Measurements from ENCODE around the gene NFASC.

The NFASC gene

DNA sequence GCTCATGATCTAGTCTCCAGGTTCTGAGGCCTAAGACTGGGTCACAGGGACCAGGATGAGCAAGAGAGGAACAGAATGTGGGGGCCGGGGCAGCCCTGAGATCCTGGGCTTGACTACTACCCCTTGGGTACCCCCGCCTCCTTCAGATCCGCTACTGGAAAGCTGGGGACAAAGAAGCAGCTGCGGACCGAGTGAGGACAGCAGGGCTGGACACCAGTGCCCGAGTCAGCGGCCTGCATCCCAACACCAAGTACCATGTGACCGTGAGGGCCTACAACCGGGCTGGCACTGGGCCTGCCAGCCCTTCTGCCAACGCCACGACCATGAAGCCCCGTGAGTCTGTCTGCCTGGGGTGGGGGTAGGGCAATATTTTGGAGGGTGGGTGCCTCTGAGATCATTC, 201.1 kb downstream of the NFASC start:
- no peak overlapping the region for H3K4me3 ChIP-seq (ENCODE audit: low read depth, low read length)
- no peaks in the 10 kb centered on the region for H3K27me3 ChIP-seq (ENCODE audit: control insufficient read depth, insufficient read depth, low read length)
- no peak overlapping the region for H3K9ac ChIP-seq (ENCODE audit: low read length)
- no peaks in the 10 kb centered on the region for H3K36me3 ChIP-seq (ENCODE audit: control insufficient read depth, insufficient read depth, low read length)
- H3K27ac ChIP-seq (ENCODE audit: low read depth, low read length): no peak overlapping the region
- H3K9me3 ChIP-seq (ENCODE audit: control insufficient read depth, insufficient read depth, low read depth, low read length): no peaks in the 10 kb centered on the region
- 0 out of 2 replicates have a peak, but pooled peaks cover 2% of the 10 kb centered on the region for H3K4me1 ChIP-seq (ENCODE audit: control insufficient read depth, insufficient read depth, low read length)

DNA sequence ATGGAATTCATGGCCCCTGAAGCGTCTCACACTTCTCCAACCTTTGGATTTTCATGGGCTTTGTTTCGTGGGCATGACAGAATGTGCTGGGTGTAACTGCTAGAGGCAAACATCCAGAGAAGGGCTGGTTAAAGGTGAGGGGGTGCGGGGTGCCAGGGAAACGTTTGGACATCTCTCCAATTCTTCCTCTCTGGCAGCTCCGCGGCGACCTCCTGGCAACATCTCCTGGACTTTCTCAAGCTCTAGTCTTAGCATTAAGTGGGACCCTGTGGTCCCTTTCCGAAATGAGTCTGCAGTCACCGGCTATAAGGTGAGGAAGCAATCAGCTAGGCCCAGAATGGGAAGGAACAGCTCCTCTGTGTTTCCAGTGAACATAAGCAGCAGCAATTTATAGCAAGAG, 201.6 kb downstream of the NFASC start:
- 0 out of 2 replicates have a peak, but pooled peaks cover 2% of the 10 kb centered on the region for H3K4me1 ChIP-seq (ENCODE audit: control insufficient read depth, insufficient read depth, low read length)
- no peaks in the 10 kb centered on the region for H3K9me3 ChIP-seq (ENCODE audit: control insufficient read depth, insufficient read depth, low read depth, low read length)
- H3K36me3 ChIP-seq (ENCODE audit: control insufficient read depth, insufficient read depth, low read length): no peaks in the 10 kb centered on the region
- no peak overlapping the region for H3K4me3 ChIP-seq (ENCODE audit: low read depth, low read length)
- H3K27me3 ChIP-seq (ENCODE audit: control insufficient read depth, insufficient read depth, low read length): no peaks in the 10 kb centered on the region
- no peak overlapping the region for H3K9ac ChIP-seq (ENCODE audit: low read length)
- no peak overlapping the region for H3K27ac ChIP-seq (ENCODE audit: low read depth, low read length)

Measured in HUES6 (cell line).